ENCODE results near the gene NLRP8.
A peak's percentile ranks its signal among the peaks of the same experiment; 100 is the strongest.

The NLRP8 gene

DNA sequence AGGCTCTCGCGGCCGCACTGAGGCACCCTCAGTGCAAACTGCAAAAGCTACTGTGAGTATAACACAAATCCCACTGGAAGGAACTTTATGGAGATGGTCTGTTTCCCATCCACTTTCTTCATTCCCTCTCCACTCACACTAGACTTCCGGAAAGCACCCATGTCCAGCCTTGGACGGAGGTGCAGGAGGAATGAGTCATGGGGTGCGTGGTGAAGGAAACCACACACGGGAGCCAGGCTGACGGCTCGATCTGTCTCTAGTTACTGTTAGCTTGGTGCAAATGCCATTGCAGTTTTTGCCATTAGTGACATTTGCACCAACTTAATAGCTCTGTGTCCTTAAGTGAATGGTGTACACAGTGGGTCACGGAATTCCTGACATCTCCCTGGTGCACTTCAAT, 14.6 kb downstream of the NLRP8 start:
- no peak overlapping the region for H3K4me3 ChIP-seq (ENCODE audit: control insufficient read depth in 1 of 7, extremely low read depth in 1 of 7, insufficient read depth in 4 of 7, low read depth in 2 of 7, low read length in 6 of 7)
- H3K27ac ChIP-seq (ENCODE audit: insufficient read depth in 1 of 2, low read depth in 1 of 2, low read length in 2 of 2, poor library complexity in 1 of 2, severe bottlenecking in 2 of 2), result no peak overlapping the region
- peaks cover 0 to 2% (median 0%) of the 10 kb centered on the region in 5 experiments for H3K9me3 ChIP-seq (ENCODE audit: control extremely low read depth in 1 of 5, control insufficient read depth in 4 of 5, insufficient read depth in 2 of 5, low read depth in 1 of 5, low read length in 4 of 5)
- DNase-seq, result no peak
- no peaks in the 10 kb centered on the region for H3K4me1 ChIP-seq (ENCODE audit: control extremely low read depth in 1 of 4, control insufficient read depth in 4 of 4, insufficient read depth in 4 of 4, low read length in 3 of 4)
- ChIA-PET POLR2A (no interaction called here), CTCF (no interaction called here)
- no peaks in the 10 kb centered on the region for H3K27me3 ChIP-seq (replicated peaks in 2 of 5; ENCODE audit: control insufficient read depth in 4 of 5, insufficient read depth in 5 of 5, low read length in 4 of 5)
- 91% methylated on average over 8 of the region's 10 CpGs for WGBS (ENCODE audit: insufficient coverage)
- H3K36me3 ChIP-seq (ENCODE audit: control insufficient read depth in 4 of 4, insufficient read depth in 4 of 4, low read length in 3 of 4), result no peaks in the 10 kb centered on the region

DNA sequence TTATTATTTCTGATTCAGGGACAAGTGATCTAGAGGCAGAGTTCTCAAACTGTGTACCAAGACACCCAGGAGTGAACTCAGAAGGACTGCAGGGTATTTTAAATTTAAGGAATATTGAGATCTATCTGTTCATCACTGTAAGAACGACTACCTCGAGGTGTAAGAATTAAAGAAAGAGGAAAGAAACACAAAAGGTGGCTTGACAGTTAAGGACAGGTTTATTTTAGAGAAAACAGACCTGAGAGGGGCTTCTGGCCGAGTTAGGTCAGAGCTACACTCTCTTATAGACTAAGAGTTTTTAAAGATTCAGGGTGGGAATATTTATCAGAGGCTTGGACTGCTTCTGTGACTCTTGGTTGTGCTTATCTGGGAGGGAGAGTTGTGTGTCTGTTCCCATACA, 26.4 kb downstream of the NLRP8 start:
- Histone ChIP-seq H3K4me1 (ENCODE audit: control extremely low read depth in 1 of 4, control insufficient read depth in 4 of 4, insufficient read depth in 4 of 4, low read length in 3 of 4) (no peaks in the 10 kb centered on the region), H3K4me3 (ENCODE audit: control insufficient read depth in 1 of 7, extremely low read depth in 1 of 7, insufficient read depth in 4 of 7, low read depth in 2 of 7, low read length in 6 of 7) (no peak overlapping the region), H3K36me3 (ENCODE audit: control insufficient read depth in 4 of 4, insufficient read depth in 4 of 4, low read length in 3 of 4) (no peaks in the 10 kb centered on the region), H3K9me3 (ENCODE audit: control extremely low read depth in 1 of 5, control insufficient read depth in 4 of 5, insufficient read depth in 2 of 5, low read depth in 1 of 5, low read length in 4 of 5) (peaks cover 2 to 18% (median 4%) of the 10 kb centered on the region in 5 experiments), H3K27me3 (replicated peaks in 2 of 5; ENCODE audit: control insufficient read depth in 4 of 5, insufficient read depth in 5 of 5, low read length in 4 of 5) (no peaks in the 10 kb centered on the region), H3K27ac (ENCODE audit: insufficient read depth in 1 of 2, low read depth in 1 of 2, low read length in 2 of 2, poor library complexity in 1 of 2, severe bottlenecking in 2 of 2) (no peak overlapping the region)
- 67% methylated on average over 3 of the region's 3 CpGs for WGBS (ENCODE audit: insufficient coverage)
- ChIA-PET POLR2A (no interaction called here), CTCF (no interaction called here)
- DNase-seq, result no peak

DNA sequence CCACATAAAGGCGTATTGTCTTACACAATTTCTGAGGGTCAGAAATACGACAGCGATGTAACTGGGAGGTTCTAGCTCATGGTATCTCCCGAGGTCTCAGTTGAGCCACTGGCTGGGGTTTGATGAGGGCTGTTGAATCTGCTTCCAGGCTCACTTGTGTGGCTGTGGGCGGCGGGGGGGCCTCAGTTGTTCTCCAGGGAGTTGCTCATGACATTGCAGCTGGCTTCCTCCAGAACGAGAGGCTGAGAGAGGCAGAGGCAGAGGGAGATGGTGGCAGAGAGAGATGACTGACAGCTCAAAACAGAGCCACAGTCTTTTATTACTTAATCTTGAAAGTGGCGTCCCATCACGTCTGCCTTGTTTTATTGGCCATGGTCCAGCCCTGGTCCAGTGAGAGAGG, 32.8 kb downstream of the NLRP8 start:
- no peak for DNase-seq

DNA sequence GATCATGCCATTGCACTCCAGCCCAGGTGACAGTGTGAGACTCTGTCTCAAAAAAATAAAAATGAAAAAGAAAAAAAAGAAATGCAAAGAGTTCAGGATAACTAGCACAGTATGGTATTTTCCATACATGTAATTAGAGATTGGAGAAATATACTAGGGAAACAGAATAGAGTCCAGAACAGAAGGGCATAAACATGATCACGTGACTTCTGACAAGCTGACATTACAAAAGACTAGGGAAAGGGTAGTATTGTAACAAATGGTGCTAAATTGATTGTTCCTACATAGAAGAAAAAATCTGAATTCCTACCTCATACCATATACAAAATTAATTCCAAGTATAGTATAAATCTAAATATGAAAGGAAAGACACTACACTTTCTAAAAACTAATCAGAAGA, 37.6 kb downstream of the NLRP8 start:
- ChIA-PET CTCF (no interaction called here), POLR2A (no interaction called here)
- no CpG with 5 or more reads among the region's 1 CpG for WGBS (ENCODE audit: insufficient coverage)
- peaks cover 0 to 3% (median 0%) of the 10 kb centered on the region in 5 experiments for H3K9me3 ChIP-seq (ENCODE audit: control extremely low read depth in 1 of 5, control insufficient read depth in 4 of 5, insufficient read depth in 2 of 5, low read depth in 1 of 5, low read length in 4 of 5)
- no peak for DNase-seq
- H3K36me3 ChIP-seq (ENCODE audit: control insufficient read depth in 4 of 4, insufficient read depth in 4 of 4, low read length in 3 of 4), result no peaks in the 10 kb centered on the region
- no peak overlapping the region for H3K27ac ChIP-seq (ENCODE audit: insufficient read depth in 1 of 2, low read depth in 1 of 2, low read length in 2 of 2, poor library complexity in 1 of 2, severe bottlenecking in 2 of 2)
- no peaks in the 10 kb centered on the region for H3K4me1 ChIP-seq (ENCODE audit: control extremely low read depth in 1 of 4, control insufficient read depth in 4 of 4, insufficient read depth in 4 of 4, low read length in 3 of 4)
- H3K27me3 ChIP-seq (replicated peaks in 2 of 5; ENCODE audit: control insufficient read depth in 4 of 5, insufficient read depth in 5 of 5, low read length in 4 of 5), result no peaks in the 10 kb centered on the region
- H3K4me3 ChIP-seq (ENCODE audit: control insufficient read depth in 1 of 7, extremely low read depth in 1 of 7, insufficient read depth in 4 of 7, low read depth in 2 of 7, low read length in 6 of 7), result no peak overlapping the region

More for the DNA sequence above, 32.8 kb downstream of the NLRP8 start:
- 67% methylated on average over 8 of the region's 9 CpGs for WGBS (ENCODE audit: insufficient coverage)
- H3K4me3 ChIP-seq (ENCODE audit: control insufficient read depth in 1 of 7, extremely low read depth in 1 of 7, insufficient read depth in 4 of 7, low read depth in 2 of 7, low read length in 6 of 7), result no peak overlapping the region
- CTCF ChIA-PET, result no interaction called here
- peaks cover 0 to 6% (median 0%) of the 10 kb centered on the region in 5 experiments for H3K9me3 ChIP-seq (ENCODE audit: control extremely low read depth in 1 of 5, control insufficient read depth in 4 of 5, insufficient read depth in 2 of 5, low read depth in 1 of 5, low read length in 4 of 5)
- no peak overlapping the region for H3K27ac ChIP-seq (ENCODE audit: insufficient read depth in 1 of 2, low read depth in 1 of 2, low read length in 2 of 2, poor library complexity in 1 of 2, severe bottlenecking in 2 of 2)
- H3K27me3 ChIP-seq (replicated peaks in 2 of 5; ENCODE audit: control insufficient read depth in 4 of 5, insufficient read depth in 5 of 5, low read length in 4 of 5), result no peaks in the 10 kb centered on the region
- POLR2A ChIA-PET, result no interaction called here
- no peaks in the 10 kb centered on the region for H3K36me3 ChIP-seq (ENCODE audit: control insufficient read depth in 4 of 4, insufficient read depth in 4 of 4, low read length in 3 of 4)
- no peaks in the 10 kb centered on the region for H3K4me1 ChIP-seq (ENCODE audit: control extremely low read depth in 1 of 4, control insufficient read depth in 4 of 4, insufficient read depth in 4 of 4, low read length in 3 of 4)

DNA sequence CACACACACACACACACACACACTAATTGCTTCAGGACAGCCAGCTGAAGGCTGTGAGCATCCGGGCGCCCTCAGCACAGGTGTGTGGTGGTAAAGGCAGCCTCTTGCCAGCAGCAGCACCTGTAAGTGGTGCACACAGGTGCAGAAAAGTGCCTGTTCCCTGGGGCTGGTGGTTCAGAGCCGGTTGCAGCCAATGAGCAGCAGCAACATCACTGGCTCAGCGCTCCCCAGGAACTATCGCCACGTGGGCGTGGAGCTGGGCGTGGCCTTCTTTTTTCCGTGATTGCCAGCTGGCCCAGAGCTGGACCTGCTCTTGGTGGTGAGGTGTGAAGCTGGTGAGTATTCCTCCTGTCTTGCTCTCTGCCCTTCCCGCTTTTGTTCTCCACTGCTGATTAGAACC, 38.9 kb downstream of the NLRP8 start, which contains the start of gene NLRP5:
Gene NLRP5, plus strand, starts transcription at position 289 of the 400 bp plus-strand sequence.
- no peak within 1 kb of the TSS for H3K4me3 ChIP-seq (ENCODE audit: control insufficient read depth in 1 of 7, extremely low read depth in 1 of 7, insufficient read depth in 4 of 7, low read depth in 2 of 7, low read length in 6 of 7)
- H3K9me3 ChIP-seq (ENCODE audit: control extremely low read depth in 1 of 5, control insufficient read depth in 4 of 5, insufficient read depth in 2 of 5, low read depth in 1 of 5, low read length in 4 of 5), result peaks cover 0 to 3% (median 0%) of the 10 kb centered on the region in 5 experiments
- H3K36me3 ChIP-seq (ENCODE audit: control insufficient read depth in 4 of 4, insufficient read depth in 4 of 4, low read length in 3 of 4), result no peaks in the 10 kb centered on the region
- no peak for DNase-seq
- no peaks in the 10 kb centered on the region for H3K4me1 ChIP-seq (ENCODE audit: control extremely low read depth in 1 of 4, control insufficient read depth in 4 of 4, insufficient read depth in 4 of 4, low read length in 3 of 4)
- CTCF ChIA-PET, result no interaction called here
- WGBS (ENCODE audit: insufficient coverage), result 37% methylated on average over 7 of the region's 10 CpGs
- H3K27me3 ChIP-seq (replicated peaks in 2 of 5; ENCODE audit: control insufficient read depth in 4 of 5, insufficient read depth in 5 of 5, low read length in 4 of 5), result no peaks in the 10 kb centered on the region
- no peak within 1 kb of the TSS for H3K27ac ChIP-seq (ENCODE audit: insufficient read depth in 1 of 2, low read depth in 1 of 2, low read length in 2 of 2, poor library complexity in 1 of 2, severe bottlenecking in 2 of 2)
- POLR2A ChIA-PET, result no interaction called here

DNA sequence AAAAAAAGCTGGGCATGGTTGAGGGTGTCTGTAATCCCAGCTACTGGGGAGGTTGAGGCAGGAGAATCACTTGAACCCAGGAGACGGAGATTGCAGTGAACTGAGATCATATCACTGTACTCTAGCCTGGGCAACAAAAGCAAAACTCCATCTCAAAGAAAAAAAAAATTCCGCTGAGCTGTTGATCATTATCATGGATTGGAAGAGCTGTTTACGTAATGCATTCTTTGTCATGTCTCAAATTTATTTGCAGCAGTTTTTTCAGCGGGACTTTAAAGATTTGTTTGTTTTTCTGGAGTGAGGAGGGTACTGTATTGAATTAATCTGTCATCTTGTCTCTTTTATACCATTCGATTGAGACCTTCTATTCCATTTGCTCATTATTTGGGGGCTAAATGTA, 43.2 kb downstream of the NLRP8 start:
- ChIA-PET POLR2A (no interaction called here), CTCF (no interaction called here)
- Histone ChIP-seq H3K4me3 (ENCODE audit: control insufficient read depth in 1 of 7, extremely low read depth in 1 of 7, insufficient read depth in 4 of 7, low read depth in 2 of 7, low read length in 6 of 7) (no peak overlapping the region), H3K27ac (ENCODE audit: insufficient read depth in 1 of 2, low read depth in 1 of 2, low read length in 2 of 2, poor library complexity in 1 of 2, severe bottlenecking in 2 of 2) (no peak overlapping the region), H3K4me1 (ENCODE audit: control extremely low read depth in 1 of 4, control insufficient read depth in 4 of 4, insufficient read depth in 4 of 4, low read length in 3 of 4) (no peaks in the 10 kb centered on the region), H3K36me3 (ENCODE audit: control insufficient read depth in 4 of 4, insufficient read depth in 4 of 4, low read length in 3 of 4) (no peaks in the 10 kb centered on the region), H3K9me3 (ENCODE audit: control extremely low read depth in 1 of 5, control insufficient read depth in 4 of 5, insufficient read depth in 2 of 5, low read depth in 1 of 5, low read length in 4 of 5) (peaks cover 0 to 6% (median 2%) of the 10 kb centered on the region in 5 experiments), H3K27me3 (replicated peaks in 2 of 5; ENCODE audit: control insufficient read depth in 4 of 5, insufficient read depth in 5 of 5, low read length in 4 of 5) (no peaks in the 10 kb centered on the region)
- WGBS (ENCODE audit: insufficient coverage), result 92% methylated on average over 3 of the region's 5 CpGs
- no peak for DNase-seq

DNA sequence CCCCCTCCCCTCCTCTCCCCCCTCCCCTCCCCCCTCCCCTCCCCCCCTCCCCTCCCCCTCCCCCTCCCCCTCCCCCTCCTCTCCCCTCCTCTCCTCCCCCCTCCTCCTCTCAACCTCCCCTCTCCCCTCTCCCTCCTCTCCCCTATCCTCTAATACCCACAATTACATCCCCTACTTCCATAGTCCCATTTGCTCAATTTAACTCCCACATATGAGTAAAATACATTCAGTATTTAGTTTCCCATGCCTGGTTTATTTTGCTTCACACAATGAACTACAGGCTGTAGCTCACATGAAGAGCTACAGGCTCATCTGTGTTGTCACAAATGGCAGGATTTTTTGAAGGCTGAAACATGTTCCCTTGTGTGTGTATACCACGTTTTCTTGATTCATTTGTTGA, 45.9 kb downstream of the NLRP8 start:
- peak in 2 of 3 donors; percentile 0 to 3 for DNase-seq
- H3K27ac ChIP-seq (ENCODE audit: insufficient read depth in 1 of 2, low read depth in 1 of 2, low read length in 2 of 2, poor library complexity in 1 of 2, severe bottlenecking in 2 of 2), result no peak overlapping the region
- ChIA-PET CTCF (no interaction called here), POLR2A (no interaction called here)
- H3K9me3 ChIP-seq (ENCODE audit: control extremely low read depth in 1 of 5, control insufficient read depth in 4 of 5, insufficient read depth in 2 of 5, low read depth in 1 of 5, low read length in 4 of 5), result peaks cover 0 to 6% (median 2%) of the 10 kb centered on the region in 5 experiments
- no peaks in the 10 kb centered on the region for H3K27me3 ChIP-seq (replicated peaks in 2 of 5; ENCODE audit: control insufficient read depth in 4 of 5, insufficient read depth in 5 of 5, low read length in 4 of 5)
- no peaks in the 10 kb centered on the region for H3K36me3 ChIP-seq (ENCODE audit: control insufficient read depth in 4 of 4, insufficient read depth in 4 of 4, low read length in 3 of 4)
- WGBS (ENCODE audit: insufficient coverage), result no CpG with 5 or more reads among the region's 1 CpG
- H3K4me3 ChIP-seq (ENCODE audit: control insufficient read depth in 1 of 7, extremely low read depth in 1 of 7, insufficient read depth in 4 of 7, low read depth in 2 of 7, low read length in 6 of 7), result no peak overlapping the region
- H3K4me1 ChIP-seq (ENCODE audit: control extremely low read depth in 1 of 4, control insufficient read depth in 4 of 4, insufficient read depth in 4 of 4, low read length in 3 of 4), result no peaks in the 10 kb centered on the region
